ENCODE measurements around the gene CDK8.

The CDK8 gene

GRCh38 chr13:26323127-26323526, 69.2 kb downstream of the CDK8 start:
- DNase-seq = no peak

DNA sequence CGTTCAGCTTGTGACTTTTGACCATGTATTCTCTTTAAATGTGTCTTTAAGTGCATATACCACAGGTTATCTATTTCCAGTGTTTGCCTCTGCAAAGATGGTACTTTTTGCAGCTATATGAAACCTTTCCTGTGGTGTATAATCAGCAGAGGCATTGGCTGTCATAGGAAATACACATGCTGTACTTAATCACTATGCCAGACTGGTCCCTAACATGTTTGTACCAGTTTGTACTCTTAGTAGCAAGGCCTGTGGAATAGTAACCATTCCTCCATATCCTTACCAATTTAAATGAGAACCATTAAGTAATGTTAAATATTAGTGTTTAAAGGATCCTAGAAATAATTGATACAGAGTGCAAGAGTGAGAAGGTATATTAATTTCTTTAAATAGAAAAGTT, 69.8 kb downstream of the CDK8 start:
- DNase-seq = no peak

DNA sequence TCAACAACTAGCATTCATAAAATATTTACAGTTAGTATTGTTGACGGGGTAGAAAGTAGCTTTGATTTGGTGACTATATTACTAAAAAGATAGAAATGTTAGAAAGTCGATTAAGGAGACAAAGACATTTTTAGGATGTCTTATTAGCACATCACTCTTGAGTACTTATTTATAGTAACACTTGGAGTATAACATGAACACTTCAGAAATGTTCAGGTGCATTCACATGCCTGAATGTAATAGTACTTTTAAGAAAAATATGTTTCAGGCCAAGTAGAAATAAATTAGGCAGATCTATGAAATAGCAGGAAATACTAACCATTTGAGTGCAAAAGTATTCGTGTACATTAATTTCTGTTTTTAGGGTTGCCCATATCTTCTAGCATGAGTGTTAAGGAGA, 70.4 kb downstream of the CDK8 start:
- DNase-seq = no peak

- DNase-seq = no peak
These were observed 70.9 kb downstream of the CDK8 start for GRCh38 chr13:26324867-26325266.

DNA sequence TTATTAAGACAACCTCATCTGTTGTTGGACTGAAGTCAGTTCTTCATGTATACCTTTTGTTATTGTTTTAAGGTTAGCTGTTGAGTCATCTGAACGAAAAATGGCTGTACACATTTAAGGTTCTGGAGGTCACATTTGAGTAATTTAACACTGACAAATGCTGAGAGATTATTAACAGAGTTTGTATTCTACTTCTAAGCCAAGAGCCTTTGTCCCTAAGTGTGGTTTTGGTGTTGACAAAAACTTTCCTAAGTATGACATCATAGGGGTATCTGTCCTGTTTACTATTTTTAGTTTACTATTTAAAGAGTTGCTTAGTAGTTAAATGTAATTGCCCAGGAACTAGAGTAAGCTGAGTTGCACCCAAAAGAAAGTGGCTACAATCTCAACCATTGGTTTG, 71.9 kb downstream of the CDK8 start:
- DNase-seq = no peak

DNA sequence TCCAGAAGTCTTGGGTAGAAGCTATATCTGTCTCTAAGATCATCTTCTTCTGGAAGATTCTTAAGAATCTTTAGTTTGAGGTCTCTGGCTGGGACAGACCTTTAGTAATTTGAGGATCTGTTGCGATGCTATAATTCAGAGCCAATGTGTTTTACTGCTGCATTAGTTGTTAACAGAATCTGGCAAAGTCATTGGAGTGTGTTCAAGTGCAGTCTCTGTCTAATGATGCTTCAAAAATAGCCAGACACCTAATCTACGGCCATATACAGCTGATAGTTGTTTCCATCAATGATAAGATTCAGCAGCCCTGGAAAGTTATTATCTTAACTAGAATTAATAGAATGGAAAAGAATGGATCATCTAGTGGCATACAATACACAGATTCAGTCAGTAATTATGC, 72.6 kb downstream of the CDK8 start:
- no peak for DNase-seq

GRCh38 chr13:26327940-26328725, 74.2 kb downstream of the CDK8 start:
- no peak for DNase-seq

- no peak for DNase-seq
These were observed 81.2 kb downstream of the CDK8 start for GRCh38 chr13:26335158-26335557.

DNA sequence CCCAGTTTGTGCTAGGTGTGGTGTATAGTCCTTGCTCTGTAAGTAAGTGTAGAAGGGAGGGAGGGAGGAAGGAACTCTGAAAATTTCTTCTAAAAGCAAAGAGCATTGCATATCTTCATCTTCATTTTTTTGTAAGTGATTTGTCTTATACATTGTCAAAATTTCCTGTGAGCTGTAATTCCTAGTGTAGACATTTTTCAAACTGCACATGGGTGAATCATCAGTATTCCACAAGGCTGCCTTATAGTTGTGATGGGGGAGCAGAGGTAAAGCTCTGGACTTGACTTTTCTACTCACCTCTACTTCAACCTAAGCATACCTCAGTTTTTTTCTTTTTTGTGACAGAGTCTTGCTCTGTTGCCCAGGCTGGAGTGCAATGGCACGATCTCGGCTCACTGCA, 86.9 kb downstream of the CDK8 start:
- DNase-seq = no peak

DNA sequence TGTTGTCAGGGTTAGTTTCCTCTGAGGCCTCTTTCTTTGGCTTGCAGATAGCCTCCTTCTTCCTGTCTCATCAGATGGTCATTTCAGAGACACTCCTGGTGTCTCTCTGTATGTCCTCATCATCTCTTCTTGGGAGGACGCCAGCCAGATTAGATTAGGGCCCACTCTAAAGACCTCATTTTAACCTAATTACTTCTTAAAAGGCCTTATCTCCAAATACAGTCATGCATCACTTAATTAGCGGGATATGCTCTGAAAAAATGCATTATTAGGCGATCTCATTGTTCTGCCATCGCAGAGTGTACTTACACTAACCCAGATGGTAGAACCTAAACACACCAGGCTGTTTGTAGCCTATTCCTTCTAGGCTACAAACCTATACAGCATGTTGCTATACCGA, 89.0 kb downstream of the CDK8 start:
- DNase-seq = no peak

DNA sequence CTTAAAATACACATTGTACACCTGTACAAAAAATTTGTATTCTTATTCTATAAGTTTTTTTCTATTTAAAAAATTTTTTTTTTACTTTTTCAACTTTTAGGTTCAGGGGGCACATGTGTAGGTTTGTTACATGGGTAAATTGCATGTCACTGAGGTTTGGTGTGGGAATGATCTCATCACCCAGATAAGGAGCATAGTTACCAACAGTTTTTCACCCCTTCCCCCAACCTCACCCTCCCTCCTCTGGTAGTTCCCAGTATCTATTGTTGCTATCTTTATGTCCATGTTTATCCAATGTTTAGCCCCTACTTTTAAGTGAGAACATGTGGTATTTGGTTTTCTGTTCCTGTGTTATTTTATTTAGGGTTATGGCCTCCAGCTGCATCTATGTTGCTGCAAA, 89.9 kb downstream of the CDK8 start:
- DNase-seq = no peak

- no peak for DNase-seq
These were observed 91.1 kb downstream of the CDK8 start for GRCh38 chr13:26344980-26345379.

GRCh38 chr13:26348966-26349365, 95.0 kb downstream of the CDK8 start:
- no peak for DNase-seq

DNA sequence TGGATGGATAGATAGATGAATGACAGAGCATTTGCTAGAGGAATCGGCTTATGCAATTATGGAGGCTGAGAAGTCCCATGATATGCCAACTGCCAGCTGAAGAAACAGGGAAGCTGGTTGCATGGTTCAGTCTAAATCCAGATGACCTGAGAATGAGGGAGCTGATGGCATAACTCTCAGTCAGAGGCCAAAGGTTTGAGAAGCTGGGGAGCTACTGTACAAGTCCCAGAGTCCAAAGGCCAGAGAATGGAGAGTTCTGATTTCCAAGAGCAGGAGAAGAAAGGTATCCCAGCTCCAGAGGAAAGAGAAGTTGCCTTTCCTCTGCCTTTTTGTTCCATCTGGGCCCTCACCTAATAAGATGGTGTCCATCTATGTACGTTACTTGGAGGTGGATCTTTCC, 108.3 kb downstream of the CDK8 start:
- no peak for DNase-seq

DNA sequence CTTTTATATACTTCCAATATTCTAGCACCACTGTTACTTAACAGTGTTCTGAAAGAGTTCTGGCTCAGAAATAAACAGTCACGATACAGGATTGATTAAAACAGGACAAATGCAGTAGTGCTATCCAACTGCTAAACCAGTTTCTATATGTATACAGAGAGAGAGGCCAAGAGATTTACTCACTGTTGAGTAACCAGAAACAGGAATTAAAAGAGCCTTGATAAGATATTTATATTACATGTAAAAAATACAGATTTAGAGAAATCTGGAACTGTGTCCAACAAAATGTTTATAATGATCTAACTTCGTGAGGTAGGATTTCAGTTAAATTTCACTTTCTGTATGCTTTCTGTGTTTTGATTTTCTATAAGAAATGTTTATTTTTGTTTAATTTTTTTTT, 116.6 kb downstream of the CDK8 start:
- DNase-seq = no peak

GRCh38 chr13:26372747-26373146, 118.8 kb downstream of the CDK8 start:
- DNase-seq = no peak

DNA sequence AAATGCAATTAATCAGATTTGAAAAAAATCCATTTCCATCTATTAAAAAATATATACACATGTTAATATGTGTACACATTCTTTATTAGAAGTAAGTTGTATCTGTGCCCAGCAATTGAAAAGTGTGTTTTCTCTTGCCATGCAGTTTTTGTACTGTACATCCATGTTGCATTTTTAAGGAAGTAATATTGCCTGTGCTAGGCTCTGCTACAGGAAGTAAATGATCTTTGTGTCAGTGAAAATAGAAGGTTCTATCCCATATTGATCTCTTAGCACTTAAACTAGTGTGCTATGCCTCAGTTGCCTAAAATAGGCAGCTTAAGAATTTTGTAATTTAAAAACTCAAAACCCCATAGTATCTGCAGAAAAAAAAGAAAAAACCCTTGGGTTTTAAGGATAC, 122.5 kb downstream of the CDK8 start:
- no peak for DNase-seq

- DNase-seq = no peak
These were observed 123.1 kb downstream of the CDK8 start for GRCh38 chr13:26377038-26377437.

DNA sequence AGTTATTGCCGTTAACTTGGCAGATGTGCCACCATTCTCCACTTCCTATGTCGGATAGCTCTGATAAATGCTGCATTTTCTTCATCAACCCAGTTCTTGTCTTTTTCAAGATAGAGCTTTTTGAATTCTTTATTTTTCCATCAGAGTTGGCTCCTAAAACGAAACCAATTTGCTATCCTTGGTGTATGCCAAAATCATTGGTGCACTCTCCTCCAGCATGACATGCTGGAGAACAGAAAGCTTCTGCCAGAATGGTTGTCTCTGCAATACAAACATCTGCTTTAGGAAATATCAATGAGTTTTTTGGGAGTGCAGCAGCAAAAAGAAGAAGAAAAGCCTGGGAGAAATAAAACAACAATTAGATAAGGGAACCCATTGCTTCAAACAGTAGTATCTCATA, 124.2 kb downstream of the CDK8 start:
- DNase-seq = no peak

DNA sequence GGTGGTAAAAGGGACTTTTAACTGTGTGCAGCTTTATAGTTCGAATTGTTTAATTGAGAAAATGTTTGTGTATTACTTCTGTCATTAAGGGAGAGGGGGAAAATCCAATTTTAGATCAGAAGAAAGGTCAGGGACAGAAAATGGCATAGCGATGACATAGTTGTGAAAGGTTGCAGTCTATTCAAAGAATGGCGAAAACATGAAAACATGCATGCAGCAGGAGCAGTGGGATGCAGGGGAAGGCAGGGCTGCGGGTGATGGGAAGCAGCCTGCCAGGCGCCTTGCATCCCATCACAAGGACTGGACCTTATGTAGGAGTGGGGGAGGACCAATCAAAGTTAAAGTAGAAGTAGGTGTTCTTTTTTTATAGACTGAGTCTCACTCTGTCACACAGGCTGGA, 125.9 kb downstream of the CDK8 start:
- DNase-seq = no peak

GRCh38 chr13:26380930-26381329, 127.0 kb downstream of the CDK8 start:
- no peak for DNase-seq

- no peak for DNase-seq
These were observed 128.4 kb downstream of the CDK8 start for GRCh38 chr13:26382366-26382765.

DNA sequence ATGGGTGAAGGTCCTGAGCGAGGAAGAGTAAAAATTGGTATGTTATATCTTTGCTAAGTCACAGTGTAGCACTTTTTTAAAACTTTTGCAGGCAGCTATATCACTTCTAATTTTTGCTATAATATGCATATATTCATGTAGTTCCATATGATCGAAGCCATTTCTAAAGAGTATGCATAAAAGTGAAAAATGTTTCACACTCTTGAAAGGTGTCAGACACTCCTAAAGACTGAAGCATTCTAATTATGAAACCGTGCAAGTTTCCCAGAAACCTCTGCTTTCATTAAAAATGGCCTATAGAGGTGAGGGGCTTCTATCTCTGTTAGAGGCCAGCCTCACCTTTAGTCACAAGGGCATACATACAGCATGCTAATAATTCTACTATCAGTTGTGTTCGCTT, 128.9 kb downstream of the CDK8 start:
- no peak for DNase-seq

DNA sequence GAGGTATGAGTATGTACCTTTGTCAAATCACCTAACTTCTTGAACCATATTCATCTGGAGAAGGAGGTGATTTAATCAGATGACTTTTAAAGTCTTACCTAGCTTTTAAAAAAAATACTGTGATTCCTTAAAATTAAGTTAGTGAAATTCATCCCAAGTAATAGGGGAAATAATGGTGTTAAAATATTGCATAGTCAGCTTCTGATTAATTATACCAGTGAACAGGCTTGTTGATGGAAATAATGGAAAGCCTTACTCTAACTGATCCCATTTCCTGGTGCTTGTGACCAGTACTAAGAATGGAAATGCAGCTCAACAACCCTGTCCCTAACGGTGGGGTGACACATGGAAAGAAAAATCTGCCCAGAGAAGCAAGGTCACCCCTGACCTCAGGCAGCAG, 130.7 kb downstream of the CDK8 start:
- no peak for DNase-seq

DNA sequence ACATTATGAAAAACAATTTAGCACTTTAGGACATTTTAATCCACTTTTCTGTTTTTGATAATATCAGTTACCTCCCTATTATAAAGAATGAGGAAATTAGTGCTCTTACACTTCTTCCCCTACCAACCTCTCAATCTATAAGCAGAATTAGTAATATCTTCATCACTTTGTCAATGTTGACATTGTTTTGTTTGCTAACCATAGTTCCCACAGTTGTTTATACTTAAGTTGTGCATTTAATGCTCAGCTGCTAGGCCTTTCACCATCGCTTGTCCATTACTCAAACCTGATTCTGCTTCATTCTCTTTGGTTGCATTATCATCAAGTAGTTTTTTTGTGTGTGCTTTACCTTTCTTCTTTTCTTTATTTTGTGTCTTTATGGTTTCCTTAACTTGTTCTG, 132.1 kb downstream of the CDK8 start:
- no peak for DNase-seq

GRCh38 chr13:26390203-26390602, 136.3 kb downstream of the CDK8 start:
- DNase-seq = no peak

All from NCI-H1436 treated with DMSO at 0.1 percent for 48 hours (cell line).